ENCODE data around the gene TTC31. TPM values are rescaled to one million over a fixed set of nuclear protein-coding genes. Genes with fewer than 3 reads are reported as not detected.
A peak's percentile ranks its signal among the peaks of the same experiment; 100 is the strongest.

The TTC31 gene
- total RNA-seq, 4 donors from 2014 or later: 16.5 to 27.2 (median 19.5) TPM

DNA sequence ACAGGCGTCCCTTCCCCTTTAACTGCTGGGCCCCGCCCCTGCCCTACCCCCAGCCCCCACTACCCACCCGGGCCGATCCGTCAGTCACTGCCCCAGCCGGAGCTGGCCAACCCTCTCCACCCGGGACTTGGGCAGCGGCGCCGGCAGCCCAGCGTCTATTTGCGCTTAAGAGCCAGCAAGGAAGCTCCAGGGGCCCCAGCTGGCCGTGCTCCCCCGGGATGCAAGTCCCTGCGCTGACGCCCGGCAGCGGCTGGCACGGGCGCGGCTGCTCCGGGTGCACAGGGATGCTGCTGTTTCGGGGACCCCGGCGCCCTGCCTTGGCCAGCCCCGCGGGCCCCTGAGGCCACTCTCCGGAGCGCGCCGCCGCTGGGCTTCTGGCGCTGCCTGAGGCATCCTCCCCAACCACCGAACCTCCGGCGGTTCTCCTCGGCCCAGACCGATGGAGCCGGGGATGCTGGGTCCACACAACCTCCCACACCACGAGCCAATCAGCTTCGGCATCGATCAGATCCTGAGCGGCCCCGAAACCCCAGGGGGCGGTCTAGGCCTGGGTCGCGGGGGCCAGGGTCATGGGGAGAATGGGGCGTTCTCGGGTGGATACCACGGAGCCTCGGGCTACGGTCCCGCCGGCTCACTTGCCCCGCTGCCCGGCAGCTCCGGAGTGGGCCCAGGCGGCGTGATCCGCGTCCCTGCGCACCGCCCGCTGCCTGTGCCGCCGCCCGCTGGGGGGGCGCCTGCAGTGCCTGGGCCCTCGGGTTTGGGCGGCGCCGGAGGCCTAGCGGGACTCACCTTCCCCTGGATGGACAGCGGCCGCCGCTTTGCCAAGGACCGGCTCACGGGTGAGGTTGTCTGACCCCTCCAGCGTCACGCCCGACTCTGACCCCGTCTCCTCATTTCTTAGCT lies 31.7 kb downstream of the TTC31 start, which contains the start of gene TLX2:
TSS of gene TLX2 (plus strand) at position 83 of the 903 bp plus-strand sequence. CDS start at position 440, 357 bp downstream.
- WGBS, 2 donors (ENCODE audit: low coverage in 1 of 2): 5% methylated on average over 4 of the region's 82 CpGs; no CpG with 5 or more reads in 1 of the 2 donors
- TF ChIP-seq, protein P1, sequence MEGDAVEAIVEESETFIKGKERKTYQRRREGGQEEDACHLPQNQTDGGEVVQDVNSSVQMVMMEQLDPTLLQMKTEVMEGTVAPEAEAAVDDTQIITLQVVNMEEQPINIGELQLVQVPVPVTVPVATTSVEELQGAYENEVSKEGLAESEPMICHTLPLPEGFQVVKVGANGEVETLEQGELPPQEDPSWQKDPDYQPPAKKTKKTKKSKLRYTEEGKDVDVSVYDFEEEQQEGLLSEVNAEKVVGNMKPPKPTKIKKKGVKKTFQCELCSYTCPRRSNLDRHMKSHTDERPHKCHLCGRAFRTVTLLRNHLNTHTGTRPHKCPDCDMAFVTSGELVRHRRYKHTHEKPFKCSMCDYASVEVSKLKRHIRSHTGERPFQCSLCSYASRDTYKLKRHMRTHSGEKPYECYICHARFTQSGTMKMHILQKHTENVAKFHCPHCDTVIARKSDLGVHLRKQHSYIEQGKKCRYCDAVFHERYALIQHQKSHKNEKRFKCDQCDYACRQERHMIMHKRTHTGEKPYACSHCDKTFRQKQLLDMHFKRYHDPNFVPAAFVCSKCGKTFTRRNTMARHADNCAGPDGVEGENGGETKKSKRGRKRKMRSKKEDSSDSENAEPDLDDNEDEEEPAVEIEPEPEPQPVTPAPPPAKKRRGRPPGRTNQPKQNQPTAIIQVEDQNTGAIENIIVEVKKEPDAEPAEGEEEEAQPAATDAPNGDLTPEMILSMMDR (IDR thresholded peaks at IDR 0.05): no peak
- TF ChIP-seq POLR2A (IDR thresholded peaks at IDR 0.05): no peak
- TF ChIP-seq POLR2AphosphoS5 (IDR thresholded peaks at IDR 0.05): no peak
- no peak for TF ChIP-seq EP300 (IDR thresholded peaks at IDR 0.05)
- Histone ChIP-seq H3K36me3 (no peaks in the 10 kb centered on the region), H3K27ac (no peak within 1 kb of the TSS), H3K4me3 (peak within 1 kb of the TSS in 1 of 2 donors; percentile 8), H3K4me1 (peaks cover 0 to 38% (median 29%) of the 10 kb centered on the region in 3 donors), H3K9me3 (no peaks in the 10 kb centered on the region), H3K27me3 (peaks cover 100% of the 10 kb centered on the region)
- no peak for ATAC-seq

DNA sequence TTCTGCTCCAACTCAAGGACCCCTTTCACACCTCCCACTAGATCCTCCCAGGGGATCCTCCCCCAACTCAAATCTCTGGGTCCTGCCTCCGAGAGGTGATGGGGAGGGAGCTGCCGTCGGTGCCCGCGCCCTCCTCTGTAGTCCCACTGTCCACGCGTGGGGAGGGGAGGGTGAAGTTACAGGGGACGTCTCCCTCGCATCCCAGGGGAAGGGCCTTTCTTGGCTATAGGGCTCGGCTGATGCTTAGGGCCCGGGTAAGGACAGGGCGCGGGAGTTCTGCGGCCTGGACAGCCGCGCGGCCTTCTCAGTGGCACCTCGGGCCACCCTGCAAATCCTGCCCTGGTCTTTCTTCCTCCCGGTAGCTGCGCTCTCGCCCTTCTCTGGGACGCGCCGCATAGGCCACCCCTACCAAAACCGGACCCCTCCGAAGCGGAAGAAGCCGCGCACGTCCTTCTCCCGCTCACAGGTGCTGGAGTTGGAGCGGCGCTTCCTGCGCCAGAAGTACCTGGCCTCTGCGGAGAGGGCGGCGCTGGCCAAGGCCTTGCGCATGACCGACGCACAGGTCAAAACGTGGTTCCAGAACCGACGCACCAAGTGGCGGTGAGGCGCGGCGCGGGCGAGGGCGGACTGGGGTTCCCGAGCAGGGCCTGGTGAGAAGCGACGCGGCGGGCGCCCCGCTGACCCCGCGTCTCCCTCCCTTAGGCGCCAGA lies 32.5 kb downstream of the TTC31 start:
- H3K27me3 ChIP-seq: peaks cover 100% of the 10 kb centered on the region

DNA sequence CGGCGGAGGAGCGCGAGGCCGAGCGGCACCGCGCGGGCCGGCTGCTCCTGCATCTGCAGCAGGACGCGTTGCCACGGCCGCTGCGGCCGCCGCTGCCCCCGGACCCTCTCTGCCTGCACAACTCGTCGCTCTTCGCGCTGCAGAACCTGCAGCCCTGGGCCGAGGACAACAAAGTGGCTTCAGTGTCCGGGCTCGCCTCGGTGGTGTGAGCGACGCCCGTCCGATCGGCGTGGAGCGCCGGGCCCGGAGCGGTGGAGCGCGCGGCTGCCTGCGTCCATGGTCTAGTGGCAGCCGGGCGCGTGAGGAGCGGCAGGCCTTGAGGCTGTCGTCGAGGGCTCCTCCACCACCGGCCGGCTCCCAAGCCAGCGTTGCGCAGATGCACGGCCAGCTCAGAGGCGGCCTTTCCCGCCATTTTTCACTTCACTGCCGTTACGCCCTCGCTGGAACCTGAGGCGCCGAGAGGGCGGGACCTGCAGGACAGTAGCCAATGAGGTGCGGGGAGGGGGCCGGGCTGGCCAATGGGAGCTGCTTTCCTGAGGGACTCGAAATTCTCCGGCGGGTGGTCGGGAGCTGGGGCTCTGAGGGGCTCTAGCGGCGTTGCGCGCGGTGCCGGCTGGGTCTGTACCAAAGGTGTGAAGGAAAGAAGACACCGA lies 33.2 kb downstream of the TTC31 start:
- H3K4me3 ChIP-seq: peak overlapping the region in 1 of 2 donors; percentile 43
- ATAC-seq: peak; percentile 69
- no peak for TF ChIP-seq EP300 (IDR thresholded peaks at IDR 0.05)
- TF ChIP-seq POLR2AphosphoS5 (IDR thresholded peaks at IDR 0.05): no peak
- TF ChIP-seq, protein P1 (IDR thresholded peaks at IDR 0.05): no peak
- TF ChIP-seq POLR2A (IDR thresholded peaks at IDR 0.05): no peak
- 0% methylated on average over 1 of the region's 72 CpGs; no CpG with 5 or more reads in 1 of the 2 donors for WGBS, 2 donors (ENCODE audit: low coverage in 1 of 2)
- peaks cover 0 to 38% (median 29%) of the 10 kb centered on the region in 3 donors for H3K4me1 ChIP-seq
- H3K27me3 ChIP-seq: peaks cover 100% of the 10 kb centered on the region
- no peaks in the 10 kb centered on the region for H3K36me3 ChIP-seq
- no peak overlapping the region for H3K27ac ChIP-seq
- H3K9me3 ChIP-seq: no peaks in the 10 kb centered on the region

More for the DNA sequence above, 32.5 kb downstream of the TTC31 start:
- Histone ChIP-seq H3K27ac (no peak overlapping the region), H3K9me3 (no peaks in the 10 kb centered on the region), H3K4me3 (peak overlapping the region in 1 of 2 donors; percentile 43), H3K36me3 (no peaks in the 10 kb centered on the region), H3K4me1 (peaks cover 0 to 38% (median 29%) of the 10 kb centered on the region in 3 donors)
- WGBS, 2 donors (ENCODE audit: low coverage in 1 of 2): 0% methylated on average over 2 of the region's 60 CpGs; no CpG with 5 or more reads in 1 of the 2 donors
- no peak for ATAC-seq
- TF ChIP-seq, protein P1 (IDR thresholded peaks at IDR 0.05): no peak
- no peak for TF ChIP-seq POLR2A (IDR thresholded peaks at IDR 0.05)
- no peak for TF ChIP-seq POLR2AphosphoS5 (IDR thresholded peaks at IDR 0.05)
- no peak for TF ChIP-seq EP300 (IDR thresholded peaks at IDR 0.05)

DNA sequence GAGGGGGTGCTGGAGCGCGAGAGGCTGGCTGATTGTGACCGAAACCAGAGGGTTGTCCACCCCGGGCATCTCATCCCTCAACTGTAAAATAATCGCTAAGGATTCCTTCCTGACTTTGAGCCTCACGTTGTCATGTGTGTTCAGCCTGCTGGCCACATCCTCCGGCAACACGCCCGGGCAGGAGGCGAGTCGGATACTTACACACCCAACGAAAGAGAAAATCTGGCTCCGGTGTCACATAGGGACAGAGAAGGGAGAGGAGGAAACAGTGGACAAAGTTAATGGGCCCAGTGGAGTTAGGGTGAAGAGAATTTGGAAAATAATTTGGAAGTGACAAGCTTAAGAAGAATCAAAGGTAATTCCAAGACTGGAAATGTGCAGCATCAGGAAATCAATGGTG lies 33.8 kb downstream of the TTC31 start:
- no peak for TF ChIP-seq POLR2A (IDR thresholded peaks at IDR 0.05)
- no peak for TF ChIP-seq POLR2AphosphoS5 (IDR thresholded peaks at IDR 0.05)
- TF ChIP-seq, protein P1 (IDR thresholded peaks at IDR 0.05): no peak
- TF ChIP-seq EP300 (IDR thresholded peaks at IDR 0.05): no peak
- H3K9me3 ChIP-seq: no peaks in the 10 kb centered on the region
- 44 to 93% methylated on average over 3 to 9 of the region's 13 CpGs for WGBS, 2 donors (ENCODE audit: low coverage in 1 of 2)
- peaks cover 98% of the 10 kb centered on the region for H3K27me3 ChIP-seq
- H3K4me3 ChIP-seq: peak overlapping the region in 1 of 2 donors; percentile 43
- no peak overlapping the region for H3K27ac ChIP-seq
- H3K36me3 ChIP-seq: no peaks in the 10 kb centered on the region
- peaks cover 0 to 38% (median 29%) of the 10 kb centered on the region in 3 donors for H3K4me1 ChIP-seq
- ATAC-seq: no peak

All from gastroesophageal sphincter (tissue), 4 donors.